MM.1S (cell line): ENCODE data around the gene ACSL4.

Experiments
- DNase-seq: peaks from one replicate; pipeline ENCODE4 v3.0.0-alpha.2; 2015
- H2AFZ ChIP-seq: fragments of 300-600 bp; sonication (generic); 2 replicates; pipeline ENCODE4 v1.6.0; 2016; ENCODE audit warnings: antibody characterized with exemption, low read length
- H3F3A ChIP-seq: fragments of 300-600 bp; sonication (generic); 2 replicates; pipeline ENCODE4 v1.6.1; 2016; ENCODE audit warnings: mild to moderate bottlenecking, antibody characterized with exemption, low read length, moderate library complexity, mixed read lengths; ENCODE audit not compliant: insufficient read depth
- H3K27ac ChIP-seq: fragments of 300-600 bp; sonication (generic); 2 replicates; pipeline ENCODE4 v1.5.1; 2016; ENCODE audit warnings: mild to moderate bottlenecking, low read length
- H3K27me3 ChIP-seq: fragments of 300-600 bp; sonication (generic); replicated peaks from 2 replicates; pipeline ENCODE4 v1.6.0; 2016; ENCODE audit warnings: low read length; ENCODE audit not compliant: insufficient read depth
- H3K36me3 ChIP-seq: fragments of 300-600 bp; sonication (generic); replicated peaks from 2 replicates; pipeline ENCODE4 v1.6.1; 2016; ENCODE audit warnings: mild to moderate bottlenecking, low read length, mixed read lengths; ENCODE audit not compliant: insufficient read depth
- H3K4me1 ChIP-seq: fragments of 300-600 bp; sonication (generic); 2 replicates; pipeline ENCODE4 v1.6.1; 2016; ENCODE audit warnings: low read length, mixed read lengths
- H3K4me2 ChIP-seq: fragments of 300-600 bp; sonication (generic); 2 replicates; pipeline ENCODE4 v1.6.0; 2016; ENCODE audit warnings: low read depth, low read length
- H3K4me3 ChIP-seq: fragments of 300-600 bp; sonication (generic); 2 replicates; pipeline ENCODE4 v1.5.1; 2016; ENCODE audit warnings: low read length, mixed read lengths
- H3K79me2 ChIP-seq: fragments of 300-600 bp; sonication (generic); 2 replicates; pipeline ENCODE4 v1.6.1; 2016; ENCODE audit warnings: mixed run types, low read length, mixed read lengths
- H3K9ac ChIP-seq: fragments of 300-600 bp; sonication (generic); 2 replicates; pipeline ENCODE4 v1.6.1; 2016; ENCODE audit warnings: low read length, mixed read lengths
- H3K9me2 ChIP-seq: fragments of 300-600 bp; sonication (generic); replicated peaks from 2 replicates; pipeline ENCODE4 v1.6.1; 2016; ENCODE audit warnings: mild to moderate bottlenecking, low read length, mixed read lengths; ENCODE audit not compliant: insufficient read depth
- H3K9me3 ChIP-seq: fragments of 300-600 bp; sonication (generic); replicated peaks from 2 replicates; pipeline ENCODE4 v1.6.1; 2016; ENCODE audit warnings: mild to moderate bottlenecking, low read length, mixed read lengths; ENCODE audit not compliant: insufficient read depth
- H4K20me1 ChIP-seq: fragments of 300-600 bp; sonication (generic); 2 replicates; pipeline ENCODE4 v1.6.1; 2016; ENCODE audit warnings: mild to moderate bottlenecking, low read length, moderate library complexity, mixed read lengths; ENCODE audit not compliant: insufficient read depth
- EZH2 ChIP-seq: fragments of 300-600 bp; sonication (generic); optimal IDR thresholded peaks from 2 replicates; pipeline ENCODE3; 2017; ENCODE audit warnings: low read depth, mild to moderate bottlenecking, antibody characterized with exemption, low read length, mixed read lengths
- EZH2phosphoT487 ChIP-seq: fragments of 300-600 bp; sonication (generic); IDR thresholded peaks from 2 replicates; pipeline ENCODE4 v1.6.1; 2018; ENCODE audit warnings: antibody characterized with exemption, low read length
- TF ChIP-seq, protein P1 (sequence below): fragments of 300-600 bp; sonication (generic); IDR thresholded peaks from 2 replicates; pipeline ENCODE4 v1.5.1; 2016; ENCODE audit warnings: antibody characterized with exemption, low read length, mixed read lengths

Gene ACSL4

DNA sequence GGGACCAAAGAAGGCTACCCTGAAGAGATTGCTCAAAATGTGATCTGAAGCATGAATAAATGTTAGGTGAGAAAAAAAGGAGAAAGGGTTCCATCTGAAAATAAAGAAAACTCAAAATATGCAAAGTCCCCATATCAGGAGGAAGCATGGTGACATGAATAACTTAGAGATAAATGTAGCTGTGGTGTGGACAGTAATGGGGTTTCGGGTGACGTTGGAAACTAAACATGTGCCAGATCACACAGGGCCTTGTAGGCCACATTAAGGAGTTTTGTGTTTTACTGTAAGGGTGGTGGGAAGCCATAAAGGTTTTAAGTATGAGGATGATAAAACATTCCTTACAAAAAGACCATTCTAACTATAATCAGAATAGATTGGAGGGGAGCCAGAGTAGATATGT, 40.3 kb upstream of the ACSL4 start:
- Histone ChIP-seq H4K20me1 (no peaks in the 10 kb centered on the region), H2AFZ (no peak overlapping the region), H3K4me2 (no peak overlapping the region), H3K79me2 (no peaks in the 10 kb centered on the region), H3K9me3 (no peaks in the 10 kb centered on the region), H3K4me3 (no peak overlapping the region), H3K36me3 (no peaks in the 10 kb centered on the region), H3K9me2 (no peaks in the 10 kb centered on the region), H3K27me3 (no peaks in the 10 kb centered on the region), H3K9ac (no peak overlapping the region), H3K27ac (no peak overlapping the region), H3K4me1 (no peaks in the 10 kb centered on the region), H3F3A (no peaks in the 10 kb centered on the region)
- TF ChIP-seq, protein P1, sequence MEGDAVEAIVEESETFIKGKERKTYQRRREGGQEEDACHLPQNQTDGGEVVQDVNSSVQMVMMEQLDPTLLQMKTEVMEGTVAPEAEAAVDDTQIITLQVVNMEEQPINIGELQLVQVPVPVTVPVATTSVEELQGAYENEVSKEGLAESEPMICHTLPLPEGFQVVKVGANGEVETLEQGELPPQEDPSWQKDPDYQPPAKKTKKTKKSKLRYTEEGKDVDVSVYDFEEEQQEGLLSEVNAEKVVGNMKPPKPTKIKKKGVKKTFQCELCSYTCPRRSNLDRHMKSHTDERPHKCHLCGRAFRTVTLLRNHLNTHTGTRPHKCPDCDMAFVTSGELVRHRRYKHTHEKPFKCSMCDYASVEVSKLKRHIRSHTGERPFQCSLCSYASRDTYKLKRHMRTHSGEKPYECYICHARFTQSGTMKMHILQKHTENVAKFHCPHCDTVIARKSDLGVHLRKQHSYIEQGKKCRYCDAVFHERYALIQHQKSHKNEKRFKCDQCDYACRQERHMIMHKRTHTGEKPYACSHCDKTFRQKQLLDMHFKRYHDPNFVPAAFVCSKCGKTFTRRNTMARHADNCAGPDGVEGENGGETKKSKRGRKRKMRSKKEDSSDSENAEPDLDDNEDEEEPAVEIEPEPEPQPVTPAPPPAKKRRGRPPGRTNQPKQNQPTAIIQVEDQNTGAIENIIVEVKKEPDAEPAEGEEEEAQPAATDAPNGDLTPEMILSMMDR: no peak
- TF ChIP-seq EZH2phosphoT487 (no peak), EZH2 (no peak)
- DNase-seq: no peak

DNA sequence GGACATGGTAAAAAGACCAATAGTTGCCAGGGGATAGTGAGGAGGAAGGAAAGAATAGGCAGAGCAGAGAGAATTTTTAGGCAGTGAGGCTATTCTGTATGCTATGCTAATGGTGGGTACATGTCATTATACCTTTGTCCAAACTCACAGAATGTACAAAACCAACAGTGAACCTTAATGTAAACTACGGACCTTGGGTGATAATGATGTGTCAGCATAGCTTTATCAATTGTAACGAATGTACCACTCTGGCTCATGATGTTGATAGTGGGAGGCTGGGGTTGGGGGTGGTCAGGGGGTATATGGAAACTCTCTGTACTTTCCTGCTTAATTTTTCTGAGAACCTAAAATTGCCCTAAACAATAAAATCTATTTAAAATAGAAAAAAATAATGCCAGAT, 37.7 kb upstream of the ACSL4 start:
- Histone ChIP-seq H3K27me3 (no peaks in the 10 kb centered on the region), H3K4me1 (no peaks in the 10 kb centered on the region)

GRCh38 chrX:109760922-109761250, 27.8 kb upstream of the ACSL4 start:
- no peak overlapping the region for H3K4me2 ChIP-seq
- TF ChIP-seq, protein P1: no peak
- TF ChIP-seq EZH2phosphoT487 (no peak), EZH2 (no peak)

More for the DNA sequence above, 37.7 kb upstream of the ACSL4 start:
- Histone ChIP-seq H2AFZ (no peak overlapping the region), H3K9me3 (no peaks in the 10 kb centered on the region), H3K27ac (no peak overlapping the region), H3K36me3 (no peaks in the 10 kb centered on the region), H3K9ac (no peak overlapping the region), H3K79me2 (no peaks in the 10 kb centered on the region), H3K4me2 (no peak overlapping the region), H3K4me3 (no peak overlapping the region), H3K9me2 (no peaks in the 10 kb centered on the region), H3F3A (no peaks in the 10 kb centered on the region), H4K20me1 (no peaks in the 10 kb centered on the region)
- no peak for DNase-seq
- TF ChIP-seq EZH2: no peak
- no peak for TF ChIP-seq EZH2phosphoT487
- TF ChIP-seq, protein P1: no peak

More at GRCh38 chrX:109760922-109761250, 27.8 kb upstream of the ACSL4 start:
- Histone ChIP-seq H3K4me1 (no peaks in the 10 kb centered on the region), H3K9me2 (no peaks in the 10 kb centered on the region), H3K36me3 (no peaks in the 10 kb centered on the region), H2AFZ (no peak overlapping the region), H3K9ac (no peak overlapping the region), H3K27ac (no peak overlapping the region), H3F3A (no peaks in the 10 kb centered on the region), H3K4me3 (no peak overlapping the region), H3K9me3 (no peaks in the 10 kb centered on the region), H3K27me3 (no peaks in the 10 kb centered on the region), H4K20me1 (no peaks in the 10 kb centered on the region), H3K79me2 (no peaks in the 10 kb centered on the region)
- DNase-seq: no peak
